Measurements from ENCODE around the gene ZNF76.
"Not testable (repeated sequence)": the region's sequence is repeated elsewhere in the genome, so short reads cannot be mapped to it uniquely, and the experiment has no call there.

Gene ZNF76

GRCh38 chr6:35327349-35328027 is 68.0 kb downstream of the ZNF76 start:
- peak in 20 of 56 donors; percentile 6 to 38 (median 19) for DNase-seq

- no peak for DNase-seq
Measured at GRCh38 chr6:35328108-35328723, 68.7 kb downstream of the ZNF76 start.

DNA sequence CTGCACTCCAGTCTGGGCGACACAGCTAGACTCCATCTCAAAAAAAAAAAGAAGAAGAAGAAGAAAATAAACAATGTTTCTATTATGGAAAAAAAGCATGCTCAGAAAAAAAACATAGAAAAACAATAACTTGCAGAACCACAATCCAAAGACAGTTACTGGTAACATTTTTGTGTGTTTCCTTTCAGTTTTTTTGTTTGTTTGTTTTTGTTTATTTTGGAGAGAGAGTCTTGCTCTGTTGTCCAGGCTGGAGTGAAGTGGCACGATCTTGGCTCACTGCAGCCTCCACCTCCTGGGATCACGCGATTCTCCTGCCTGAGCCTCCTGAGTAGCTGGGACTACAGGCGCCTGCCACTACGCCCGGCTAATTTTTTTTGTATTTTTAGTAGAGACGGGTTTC is 69.4 kb downstream of the ZNF76 start:
- DNase-seq, result not testable (repeated sequence)

GRCh38 chr6:35330541-35331119 is 71.1 kb downstream of the ZNF76 start:
- DNase-seq, result no peak

DNA sequence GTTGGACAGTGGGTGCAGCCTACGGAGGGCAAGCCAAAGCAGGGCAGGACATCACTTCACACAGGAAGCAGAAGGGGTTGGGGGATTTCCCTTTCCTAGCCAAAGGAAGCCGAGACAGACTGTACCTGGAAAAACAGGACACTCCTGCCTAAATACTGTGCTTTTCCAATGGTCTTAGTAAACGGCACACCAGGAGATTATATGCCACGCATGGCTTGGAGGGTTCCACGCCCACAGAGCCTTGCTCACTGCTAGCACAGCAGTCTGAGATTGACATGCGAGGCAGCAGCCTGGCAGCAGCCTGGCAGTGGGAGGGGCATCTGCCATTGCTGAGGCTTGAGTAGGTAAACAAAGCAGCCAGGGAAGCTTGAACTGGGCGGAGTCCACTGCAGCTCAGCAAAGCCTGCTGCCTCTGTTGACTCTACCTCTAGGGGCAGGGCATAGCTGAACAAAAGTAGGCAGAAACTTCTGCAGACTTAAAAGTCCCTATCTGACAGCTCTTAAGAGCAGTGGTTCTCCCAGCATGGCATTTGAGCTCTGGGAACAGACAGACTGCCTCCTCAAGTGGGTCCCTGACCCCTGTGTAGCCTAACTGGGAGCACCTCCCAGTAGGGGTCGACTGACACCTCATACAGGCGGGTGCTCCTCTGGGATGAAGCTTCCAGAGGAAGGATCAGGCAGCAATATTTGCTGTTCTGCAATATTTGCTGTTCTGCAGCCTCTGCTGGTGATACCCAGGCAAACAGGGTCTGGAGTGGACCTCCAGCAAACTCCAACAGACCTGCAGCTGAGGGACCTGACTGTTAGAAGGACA is 72.7 kb downstream of the ZNF76 start:
- DNase-seq, result not testable (repeated sequence)

DNA sequence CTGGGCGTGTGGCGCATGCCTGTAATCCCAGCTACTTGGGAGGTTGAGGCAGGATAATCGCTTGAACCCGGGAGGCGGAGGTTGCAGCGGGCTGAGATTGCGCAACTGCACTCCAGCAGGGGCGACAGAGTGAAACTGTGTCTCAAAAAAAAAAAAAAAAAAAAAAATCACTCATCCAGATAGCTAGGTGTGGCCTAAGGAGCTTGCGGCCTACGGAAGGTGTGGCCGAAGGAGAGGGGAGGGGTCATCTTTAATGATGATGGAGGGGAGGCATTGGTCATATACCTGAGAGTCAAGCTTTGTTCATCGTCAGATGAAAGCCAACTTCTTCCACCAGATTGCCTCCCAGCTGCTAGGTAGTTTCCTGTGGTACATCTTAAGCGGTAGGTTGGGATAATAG is 82.0 kb downstream of the ZNF76 start:
- no peak for DNase-seq

- peak; percentile 82 to 99 (median 96) for DNase-seq
Measured at GRCh38 chr6:35342258-35343091, 82.9 kb downstream of the ZNF76 start, which contains the start of gene PPARD. Gene PPARD (plus strand): TSS chr6:35342558. CDS start chr6:35411088, 68,530 bp downstream.

DNA sequence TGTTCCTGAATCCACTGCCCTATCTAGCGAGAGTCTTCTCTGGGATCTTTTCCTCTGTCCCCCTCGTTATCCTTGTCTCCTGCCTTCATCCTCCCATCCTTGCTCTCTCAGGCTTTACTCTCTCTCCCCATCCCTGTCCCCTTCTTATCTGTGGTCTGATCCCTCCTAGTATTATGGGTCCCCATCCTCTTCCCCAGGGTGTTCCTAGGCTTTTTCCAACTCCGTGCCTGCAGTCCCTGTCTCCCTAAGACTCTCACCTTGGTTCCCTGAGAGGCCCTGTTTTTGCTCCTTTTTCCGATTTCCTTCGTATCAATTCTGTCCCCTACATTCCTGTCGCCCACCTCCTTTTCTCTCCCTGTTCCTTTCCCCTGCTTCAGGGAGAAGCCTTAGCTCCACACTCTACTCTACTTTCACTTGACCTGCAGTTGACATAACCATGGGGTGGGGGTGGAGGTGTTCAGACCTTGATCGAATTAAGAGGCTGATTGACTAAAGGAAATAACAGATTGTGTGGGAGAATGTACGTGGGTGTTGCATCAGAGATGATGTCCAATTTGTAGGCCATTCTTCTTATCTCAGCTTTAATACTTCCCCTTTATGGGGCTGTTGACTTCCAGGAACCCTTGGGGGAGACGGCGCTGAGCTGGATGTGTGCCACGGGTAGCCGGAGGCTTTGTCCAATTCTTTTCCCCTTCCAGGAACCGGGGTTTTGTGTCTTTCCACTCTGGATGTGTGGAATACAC is 83.7 kb downstream of the ZNF76 start:
- peak in 6 of 56 donors; percentile 11 to 30 (median 16) for DNase-seq

GRCh38 chr6:35343835-35344550 is 84.5 kb downstream of the ZNF76 start:
- no peak for DNase-seq

All from amygdala (tissue), 56 donors.